ENCODE data around the gene NDST3. TPM values are rescaled to one million over a fixed set of nuclear protein-coding genes. Genes with fewer than 3 reads are reported as not detected.

The NDST3 gene
- total RNA-seq, 1 donor from 2014 or later = 5.7 TPM

- no peak overlapping the region for H3K4me3 Mint-ChIP-seq
- H3K36me3 Mint-ChIP-seq (ENCODE audit: low read depth) = peaks cover 5% of the 10 kb centered on the region
- DNase-seq (ENCODE audit: low read depth, low spot score) = no peak
- TF ChIP-seq CTCF (conservative IDR thresholded peaks at IDR 0.05) = no peak
- no peaks in the 10 kb centered on the region for H3K9me3 Mint-ChIP-seq
- no peak overlapping the region for H3K27ac Mint-ChIP-seq (ENCODE audit: unreplicated experiment)
- peaks cover 21% of the 10 kb centered on the region for H3K4me1 Mint-ChIP-seq
- H3K27me3 Mint-ChIP-seq (ENCODE audit: low read depth) = no peaks in the 10 kb centered on the region
These were observed 251.6 kb downstream of the NDST3 start for GRCh38 chr4:118285931-118286330.

GRCh38 chr4:118286685-118287084 lies 252.4 kb downstream of the NDST3 start:
- Mint-ChIP-seq H3K27me3 (ENCODE audit: low read depth) (no peaks in the 10 kb centered on the region), H3K4me3 (no peak overlapping the region), H3K27ac (ENCODE audit: unreplicated experiment) (no peak overlapping the region), H3K9me3 (no peaks in the 10 kb centered on the region), H3K4me1 (peaks cover 13% of the 10 kb centered on the region), H3K36me3 (ENCODE audit: low read depth) (peaks cover 2% of the 10 kb centered on the region)
- no peak for DNase-seq (ENCODE audit: low read depth, low spot score)
- no peak for TF ChIP-seq CTCF (conservative IDR thresholded peaks at IDR 0.05)

GRCh38 chr4:118287711-118288451 lies 253.6 kb downstream of the NDST3 start:
- no peak for TF ChIP-seq CTCF (conservative IDR thresholded peaks at IDR 0.05)
- Mint-ChIP-seq H3K36me3 (ENCODE audit: low read depth) (no peaks in the 10 kb centered on the region), H3K4me3 (no peak overlapping the region), H3K9me3 (no peaks in the 10 kb centered on the region), H3K27me3 (ENCODE audit: low read depth) (no peaks in the 10 kb centered on the region), H3K27ac (ENCODE audit: unreplicated experiment) (no peak overlapping the region), H3K4me1 (peaks cover 6% of the 10 kb centered on the region)
- no peak for DNase-seq (ENCODE audit: low read depth, low spot score)

- H3K4me3 Mint-ChIP-seq = no peak overlapping the region
- H3K36me3 Mint-ChIP-seq (ENCODE audit: low read depth) = no peaks in the 10 kb centered on the region
- H3K9me3 Mint-ChIP-seq = no peaks in the 10 kb centered on the region
- peaks cover 5% of the 10 kb centered on the region for H3K4me1 Mint-ChIP-seq
- H3K27me3 Mint-ChIP-seq (ENCODE audit: low read depth) = no peaks in the 10 kb centered on the region
- TF ChIP-seq CTCF (conservative IDR thresholded peaks at IDR 0.05) = no peak
- H3K27ac Mint-ChIP-seq (ENCODE audit: unreplicated experiment) = no peak overlapping the region
- no peak for DNase-seq (ENCODE audit: low read depth, low spot score)
These were observed 255.5 kb downstream of the NDST3 start for GRCh38 chr4:118289794-118290193.

- TF ChIP-seq CTCF (conservative IDR thresholded peaks at IDR 0.05) = no peak
- Mint-ChIP-seq H3K36me3 (ENCODE audit: low read depth) (no peaks in the 10 kb centered on the region), H3K9me3 (no peaks in the 10 kb centered on the region), H3K27me3 (ENCODE audit: low read depth) (no peaks in the 10 kb centered on the region), H3K4me3 (no peak overlapping the region), H3K4me1 (peaks cover 5% of the 10 kb centered on the region), H3K27ac (ENCODE audit: unreplicated experiment) (no peak overlapping the region)
- no peak for DNase-seq (ENCODE audit: low read depth, low spot score)
These were observed 256.7 kb downstream of the NDST3 start for GRCh38 chr4:118290951-118291350.

All from neural crest cell (in vitro differentiated cells).